ENCODE measurements around the gene PRDX5. TPM values are rescaled to one million over a fixed set of nuclear protein-coding genes. Genes with fewer than 3 reads are reported as not detected.

The PRDX5 gene
- total and polyA plus RNA-seq, 4 donors, result 66.8 to 201 (median 135) TPM

DNA sequence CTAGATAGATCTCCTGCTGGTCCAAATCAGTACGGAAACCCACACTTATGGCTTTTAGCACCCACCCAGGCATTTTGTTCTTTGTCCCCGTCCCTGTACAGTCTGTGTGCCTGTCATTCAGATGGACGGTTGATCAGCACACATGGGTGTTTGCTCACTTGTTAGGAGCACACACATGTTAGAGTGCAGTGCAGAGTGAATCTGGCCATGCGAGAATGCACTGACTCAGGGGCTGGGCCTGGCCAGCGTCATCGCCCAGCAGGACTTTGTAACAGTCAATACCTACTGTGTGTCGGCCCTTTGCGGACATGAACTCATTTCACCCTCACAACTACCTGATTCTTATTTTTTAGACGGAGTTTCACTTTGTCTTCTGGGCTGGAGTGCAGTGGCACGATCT is 44.4 kb downstream of the PRDX5 start:
- Histone ChIP-seq H3K9ac (ENCODE audit: low read depth in 1 of 2, low read length in 2 of 2) (no peak overlapping the region), H3K4me1 (ENCODE audit: control insufficient read depth in 4 of 4, insufficient read depth in 4 of 4, low read length in 3 of 4) (peaks cover 9 to 22% (median 16%) of the 10 kb centered on the region in 4 donors), H3K27me3 (ENCODE audit: control insufficient read depth in 4 of 4, insufficient read depth in 4 of 4, low read length in 3 of 4) (no peaks in the 10 kb centered on the region), H3K36me3 (ENCODE audit: control insufficient read depth in 4 of 4, insufficient read depth in 3 of 4, low read depth in 1 of 4, low read length in 3 of 4) (peaks cover 15 to 39% (median 26%) of the 10 kb centered on the region in 4 donors), H3K27ac (ENCODE audit: low read depth in 1 of 2, low read length in 2 of 2) (no peak overlapping the region), H3K9me3 (ENCODE audit: control insufficient read depth in 4 of 4, low read length in 3 of 4) (no peaks in the 10 kb centered on the region), H3K4me3 (ENCODE audit: low read depth in 1 of 3, low read length in 3 of 3) (no peak overlapping the region)
- no peak for DNase-seq (ENCODE audit: low spot score)
- WGBS, result 94% methylated on average over 10 of the region's 10 CpGs
- TF ChIP-seq, protein P1, sequence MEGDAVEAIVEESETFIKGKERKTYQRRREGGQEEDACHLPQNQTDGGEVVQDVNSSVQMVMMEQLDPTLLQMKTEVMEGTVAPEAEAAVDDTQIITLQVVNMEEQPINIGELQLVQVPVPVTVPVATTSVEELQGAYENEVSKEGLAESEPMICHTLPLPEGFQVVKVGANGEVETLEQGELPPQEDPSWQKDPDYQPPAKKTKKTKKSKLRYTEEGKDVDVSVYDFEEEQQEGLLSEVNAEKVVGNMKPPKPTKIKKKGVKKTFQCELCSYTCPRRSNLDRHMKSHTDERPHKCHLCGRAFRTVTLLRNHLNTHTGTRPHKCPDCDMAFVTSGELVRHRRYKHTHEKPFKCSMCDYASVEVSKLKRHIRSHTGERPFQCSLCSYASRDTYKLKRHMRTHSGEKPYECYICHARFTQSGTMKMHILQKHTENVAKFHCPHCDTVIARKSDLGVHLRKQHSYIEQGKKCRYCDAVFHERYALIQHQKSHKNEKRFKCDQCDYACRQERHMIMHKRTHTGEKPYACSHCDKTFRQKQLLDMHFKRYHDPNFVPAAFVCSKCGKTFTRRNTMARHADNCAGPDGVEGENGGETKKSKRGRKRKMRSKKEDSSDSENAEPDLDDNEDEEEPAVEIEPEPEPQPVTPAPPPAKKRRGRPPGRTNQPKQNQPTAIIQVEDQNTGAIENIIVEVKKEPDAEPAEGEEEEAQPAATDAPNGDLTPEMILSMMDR (IDR thresholded peaks at IDR 0.05; ENCODE audit: low read depth, low read length, missing input control), result no peak
- TF ChIP-seq, protein P2, sequence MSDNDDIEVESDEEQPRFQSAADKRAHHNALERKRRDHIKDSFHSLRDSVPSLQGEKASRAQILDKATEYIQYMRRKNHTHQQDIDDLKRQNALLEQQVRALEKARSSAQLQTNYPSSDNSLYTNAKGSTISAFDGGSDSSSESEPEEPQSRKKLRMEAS (IDR thresholded peaks at IDR 0.05), result no peak
- no peak for TF ChIP-seq RXRA (IDR thresholded peaks at IDR 0.05)
- TF ChIP-seq NR2F2 (IDR thresholded peaks at IDR 0.05), result no peak
- TF ChIP-seq EGR1 (IDR thresholded peaks at IDR 0.05; ENCODE audit: low read depth in 2 of 2), result no peak
- TF ChIP-seq HNF4A (conservative IDR thresholded peaks at IDR 0.05), result no peak
- TF ChIP-seq GABPA (IDR thresholded peaks at IDR 0.05 in 1 of 2, conservative IDR thresholded peaks at IDR 0.05 in 1 of 2), result no peak
- TF ChIP-seq FOXA2 (IDR thresholded peaks at IDR 0.05), result no peak
- TF ChIP-seq, protein P3, sequence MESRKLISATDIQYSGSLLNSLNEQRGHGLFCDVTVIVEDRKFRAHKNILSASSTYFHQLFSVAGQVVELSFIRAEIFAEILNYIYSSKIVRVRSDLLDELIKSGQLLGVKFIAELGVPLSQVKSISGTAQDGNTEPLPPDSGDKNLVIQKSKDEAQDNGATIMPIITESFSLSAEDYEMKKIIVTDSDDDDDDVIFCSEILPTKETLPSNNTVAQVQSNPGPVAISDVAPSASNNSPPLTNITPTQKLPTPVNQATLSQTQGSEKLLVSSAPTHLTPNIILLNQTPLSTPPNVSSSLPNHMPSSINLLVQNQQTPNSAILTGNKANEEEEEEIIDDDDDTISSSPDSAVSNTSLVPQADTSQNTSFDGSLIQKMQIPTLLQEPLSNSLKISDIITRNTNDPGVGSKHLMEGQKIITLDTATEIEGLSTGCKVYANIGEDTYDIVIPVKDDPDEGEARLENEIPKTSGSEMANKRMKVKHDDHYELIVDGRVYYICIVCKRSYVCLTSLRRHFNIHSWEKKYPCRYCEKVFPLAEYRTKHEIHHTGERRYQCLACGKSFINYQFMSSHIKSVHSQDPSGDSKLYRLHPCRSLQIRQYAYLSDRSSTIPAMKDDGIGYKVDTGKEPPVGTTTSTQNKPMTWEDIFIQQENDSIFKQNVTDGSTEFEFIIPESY (IDR thresholded peaks at IDR 0.05), result no peak
- no peak for TF ChIP-seq FOXA1 (IDR thresholded peaks at IDR 0.05)
- no peak for TF ChIP-seq RAD21 (IDR thresholded peaks at IDR 0.05)
- TF ChIP-seq, protein P4, sequence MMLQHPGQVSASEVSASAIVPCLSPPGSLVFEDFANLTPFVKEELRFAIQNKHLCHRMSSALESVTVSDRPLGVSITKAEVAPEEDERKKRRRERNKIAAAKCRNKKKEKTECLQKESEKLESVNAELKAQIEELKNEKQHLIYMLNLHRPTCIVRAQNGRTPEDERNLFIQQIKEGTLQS (IDR thresholded peaks at IDR 0.05), result no peak
- TF ChIP-seq, protein P5, sequence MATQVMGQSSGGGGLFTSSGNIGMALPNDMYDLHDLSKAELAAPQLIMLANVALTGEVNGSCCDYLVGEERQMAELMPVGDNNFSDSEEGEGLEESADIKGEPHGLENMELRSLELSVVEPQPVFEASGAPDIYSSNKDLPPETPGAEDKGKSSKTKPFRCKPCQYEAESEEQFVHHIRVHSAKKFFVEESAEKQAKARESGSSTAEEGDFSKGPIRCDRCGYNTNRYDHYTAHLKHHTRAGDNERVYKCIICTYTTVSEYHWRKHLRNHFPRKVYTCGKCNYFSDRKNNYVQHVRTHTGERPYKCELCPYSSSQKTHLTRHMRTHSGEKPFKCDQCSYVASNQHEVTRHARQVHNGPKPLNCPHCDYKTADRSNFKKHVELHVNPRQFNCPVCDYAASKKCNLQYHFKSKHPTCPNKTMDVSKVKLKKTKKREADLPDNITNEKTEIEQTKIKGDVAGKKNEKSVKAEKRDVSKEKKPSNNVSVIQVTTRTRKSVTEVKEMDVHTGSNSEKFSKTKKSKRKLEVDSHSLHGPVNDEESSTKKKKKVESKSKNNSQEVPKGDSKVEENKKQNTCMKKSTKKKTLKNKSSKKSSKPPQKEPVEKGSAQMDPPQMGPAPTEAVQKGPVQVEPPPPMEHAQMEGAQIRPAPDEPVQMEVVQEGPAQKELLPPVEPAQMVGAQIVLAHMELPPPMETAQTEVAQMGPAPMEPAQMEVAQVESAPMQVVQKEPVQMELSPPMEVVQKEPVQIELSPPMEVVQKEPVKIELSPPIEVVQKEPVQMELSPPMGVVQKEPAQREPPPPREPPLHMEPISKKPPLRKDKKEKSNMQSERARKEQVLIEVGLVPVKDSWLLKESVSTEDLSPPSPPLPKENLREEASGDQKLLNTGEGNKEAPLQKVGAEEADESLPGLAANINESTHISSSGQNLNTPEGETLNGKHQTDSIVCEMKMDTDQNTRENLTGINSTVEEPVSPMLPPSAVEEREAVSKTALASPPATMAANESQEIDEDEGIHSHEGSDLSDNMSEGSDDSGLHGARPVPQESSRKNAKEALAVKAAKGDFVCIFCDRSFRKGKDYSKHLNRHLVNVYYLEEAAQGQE (IDR thresholded peaks at IDR 0.05), result no peak
- no peak for TF ChIP-seq TAF1 (conservative IDR thresholded peaks at IDR 0.05)
- no peak for TF ChIP-seq HNF4G (IDR thresholded peaks at IDR 0.05)
- TF ChIP-seq YY1 (IDR thresholded peaks at IDR 0.05), result no peak
- no peak for TF ChIP-seq SP1 (IDR thresholded peaks at IDR 0.05)
- TF ChIP-seq JUND (IDR thresholded peaks at IDR 0.05), result no peak
